HG03565 (cell line): ENCODE measurements around the gene SEMA5A.

ENCODE experiments used
- ATAC-seq: cut with Tn5 transposase; IDR thresholded peaks from one replicate; pipeline ENCODE4 v1.9.1; 2021; ENCODE audit warnings: mild to moderate bottlenecking, moderate library complexity; ENCODE audit not compliant: unreplicated experiment

Gene SEMA5A

GRCh38 chr5:9082996-9083395, 462.9 kb downstream of the SEMA5A start:
- no peak for ATAC-seq

- ATAC-seq, result no peak
These were observed 473.2 kb downstream of the SEMA5A start for GRCh38 chr5:9072701-9073100.

- ATAC-seq, result no peak
These were observed 474.4 kb downstream of the SEMA5A start for GRCh38 chr5:9071524-9071923.

- no peak for ATAC-seq
These were observed 474.8 kb downstream of the SEMA5A start for GRCh38 chr5:9071074-9071473.

GRCh38 chr5:9069650-9070049, 476.2 kb downstream of the SEMA5A start:
- ATAC-seq, result no peak

- no peak for ATAC-seq
These were observed 478.7 kb downstream of the SEMA5A start for GRCh38 chr5:9067154-9067553.

- no peak for ATAC-seq
These were observed 479.5 kb downstream of the SEMA5A start for GRCh38 chr5:9066349-9066748.

GRCh38 chr5:9063615-9064245, 482.1 kb downstream of the SEMA5A start:
- no peak for ATAC-seq

- ATAC-seq, result no peak
These were observed 483.0 kb downstream of the SEMA5A start for GRCh38 chr5:9062873-9063272.

- no peak for ATAC-seq
These were observed 485.8 kb downstream of the SEMA5A start for GRCh38 chr5:9059920-9060691.

GRCh38 chr5:9058666-9059065, 487.2 kb downstream of the SEMA5A start:
- ATAC-seq, result no peak

GRCh38 chr5:9058161-9058560, 487.7 kb downstream of the SEMA5A start:
- no peak for ATAC-seq

- no peak for ATAC-seq
These were observed 488.4 kb downstream of the SEMA5A start for GRCh38 chr5:9057406-9058000.

- no peak for ATAC-seq
These were observed 489.8 kb downstream of the SEMA5A start for GRCh38 chr5:9056046-9056445.

- no peak for ATAC-seq
These were observed 490.9 kb downstream of the SEMA5A start for GRCh38 chr5:9054821-9055589.

GRCh38 chr5:9054322-9054721, 491.6 kb downstream of the SEMA5A start:
- no peak for ATAC-seq

- no peak for ATAC-seq
These were observed 493.5 kb downstream of the SEMA5A start for GRCh38 chr5:9052421-9052820.

- ATAC-seq, result no peak
These were observed 494.1 kb downstream of the SEMA5A start for GRCh38 chr5:9051779-9052178.

- no peak for ATAC-seq
These were observed 497.9 kb downstream of the SEMA5A start for GRCh38 chr5:9047932-9048331.

GRCh38 chr5:9046756-9047481, 499.0 kb downstream of the SEMA5A start:
- ATAC-seq, result no peak

GRCh38 chr5:9045946-9046345, 499.9 kb downstream of the SEMA5A start:
- ATAC-seq, result no peak
